ENCODE results near the gene CHSY1. TPM values are rescaled to one million over a fixed set of nuclear protein-coding genes. Genes with fewer than 3 reads are reported as not detected.

Gene CHSY1
- polyA plus RNA-seq, 1 donor from 2014 or later = 16.1 TPM

GRCh38 chr15:101246824-101247745 is 4.8 kb downstream of the CHSY1 start:
- peaks cover 3% of the 10 kb centered on the region for H3F3A ChIP-seq (ENCODE audit: insufficient read depth, low read length, poor library complexity, severe bottlenecking)
- no peak overlapping the region for H3K4me3 ChIP-seq (ENCODE audit: low read length)
- no peak for TF ChIP-seq RAD21 (conservative IDR thresholded peaks at IDR 0.05)
- no peak for TF ChIP-seq SMC3 (conservative IDR thresholded peaks at IDR 0.05; ENCODE audit: poor library complexity)
- TF ChIP-seq, protein P1, sequence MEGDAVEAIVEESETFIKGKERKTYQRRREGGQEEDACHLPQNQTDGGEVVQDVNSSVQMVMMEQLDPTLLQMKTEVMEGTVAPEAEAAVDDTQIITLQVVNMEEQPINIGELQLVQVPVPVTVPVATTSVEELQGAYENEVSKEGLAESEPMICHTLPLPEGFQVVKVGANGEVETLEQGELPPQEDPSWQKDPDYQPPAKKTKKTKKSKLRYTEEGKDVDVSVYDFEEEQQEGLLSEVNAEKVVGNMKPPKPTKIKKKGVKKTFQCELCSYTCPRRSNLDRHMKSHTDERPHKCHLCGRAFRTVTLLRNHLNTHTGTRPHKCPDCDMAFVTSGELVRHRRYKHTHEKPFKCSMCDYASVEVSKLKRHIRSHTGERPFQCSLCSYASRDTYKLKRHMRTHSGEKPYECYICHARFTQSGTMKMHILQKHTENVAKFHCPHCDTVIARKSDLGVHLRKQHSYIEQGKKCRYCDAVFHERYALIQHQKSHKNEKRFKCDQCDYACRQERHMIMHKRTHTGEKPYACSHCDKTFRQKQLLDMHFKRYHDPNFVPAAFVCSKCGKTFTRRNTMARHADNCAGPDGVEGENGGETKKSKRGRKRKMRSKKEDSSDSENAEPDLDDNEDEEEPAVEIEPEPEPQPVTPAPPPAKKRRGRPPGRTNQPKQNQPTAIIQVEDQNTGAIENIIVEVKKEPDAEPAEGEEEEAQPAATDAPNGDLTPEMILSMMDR (IDR thresholded peaks at IDR 0.05; ENCODE audit: poor library complexity, severe bottlenecking) = no peak
- TF ChIP-seq, protein P2, sequence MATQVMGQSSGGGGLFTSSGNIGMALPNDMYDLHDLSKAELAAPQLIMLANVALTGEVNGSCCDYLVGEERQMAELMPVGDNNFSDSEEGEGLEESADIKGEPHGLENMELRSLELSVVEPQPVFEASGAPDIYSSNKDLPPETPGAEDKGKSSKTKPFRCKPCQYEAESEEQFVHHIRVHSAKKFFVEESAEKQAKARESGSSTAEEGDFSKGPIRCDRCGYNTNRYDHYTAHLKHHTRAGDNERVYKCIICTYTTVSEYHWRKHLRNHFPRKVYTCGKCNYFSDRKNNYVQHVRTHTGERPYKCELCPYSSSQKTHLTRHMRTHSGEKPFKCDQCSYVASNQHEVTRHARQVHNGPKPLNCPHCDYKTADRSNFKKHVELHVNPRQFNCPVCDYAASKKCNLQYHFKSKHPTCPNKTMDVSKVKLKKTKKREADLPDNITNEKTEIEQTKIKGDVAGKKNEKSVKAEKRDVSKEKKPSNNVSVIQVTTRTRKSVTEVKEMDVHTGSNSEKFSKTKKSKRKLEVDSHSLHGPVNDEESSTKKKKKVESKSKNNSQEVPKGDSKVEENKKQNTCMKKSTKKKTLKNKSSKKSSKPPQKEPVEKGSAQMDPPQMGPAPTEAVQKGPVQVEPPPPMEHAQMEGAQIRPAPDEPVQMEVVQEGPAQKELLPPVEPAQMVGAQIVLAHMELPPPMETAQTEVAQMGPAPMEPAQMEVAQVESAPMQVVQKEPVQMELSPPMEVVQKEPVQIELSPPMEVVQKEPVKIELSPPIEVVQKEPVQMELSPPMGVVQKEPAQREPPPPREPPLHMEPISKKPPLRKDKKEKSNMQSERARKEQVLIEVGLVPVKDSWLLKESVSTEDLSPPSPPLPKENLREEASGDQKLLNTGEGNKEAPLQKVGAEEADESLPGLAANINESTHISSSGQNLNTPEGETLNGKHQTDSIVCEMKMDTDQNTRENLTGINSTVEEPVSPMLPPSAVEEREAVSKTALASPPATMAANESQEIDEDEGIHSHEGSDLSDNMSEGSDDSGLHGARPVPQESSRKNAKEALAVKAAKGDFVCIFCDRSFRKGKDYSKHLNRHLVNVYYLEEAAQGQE (IDR thresholded peaks at IDR 0.05; ENCODE audit: borderline replicate concordance) = no peak
- no peak for TF ChIP-seq EZH2 (IDR thresholded peaks at IDR 0.05; ENCODE audit: borderline replicate concordance, insufficient read depth, low read length, poor library complexity, severe bottlenecking)
- no peak for TF ChIP-seq MXI1 (conservative IDR thresholded peaks at IDR 0.05; ENCODE audit: poor library complexity, severe bottlenecking)
- no peak for TF ChIP-seq POLR2AphosphoS5 (IDR thresholded peaks at IDR 0.05)
- TF ChIP-seq EP300 (conservative IDR thresholded peaks at IDR 0.05; ENCODE audit: poor library complexity, severe bottlenecking) = no peak
- no peak for TF ChIP-seq TAF1 (IDR thresholded peaks at IDR 0.05; ENCODE audit: low read depth)
- H2AFZ ChIP-seq (ENCODE audit: low read depth, low read length) = no peak overlapping the region
- no peaks in the 10 kb centered on the region for H3K36me3 ChIP-seq (ENCODE audit: insufficient read depth, low read length)
- H3K4me2 ChIP-seq (ENCODE audit: low read length) = no peak overlapping the region
- no peaks in the 10 kb centered on the region for H3K27me3 ChIP-seq (ENCODE audit: insufficient read depth, low read depth, low read length)
- no peak overlapping the region for H3K9ac ChIP-seq (ENCODE audit: low read length)
- H3K27ac ChIP-seq (ENCODE audit: low read length) = no peak overlapping the region
- H3K9me2 ChIP-seq (ENCODE audit: insufficient read depth, low read length) = no peaks in the 10 kb centered on the region
- H3K79me2 ChIP-seq (replicated peaks; ENCODE audit: insufficient read depth, low read length) = peaks cover 54% of the 10 kb centered on the region
- H4K20me1 ChIP-seq (ENCODE audit: insufficient read depth) = no peaks in the 10 kb centered on the region
- H3K9me3 ChIP-seq (ENCODE audit: low read length) = no peaks in the 10 kb centered on the region

DNA sequence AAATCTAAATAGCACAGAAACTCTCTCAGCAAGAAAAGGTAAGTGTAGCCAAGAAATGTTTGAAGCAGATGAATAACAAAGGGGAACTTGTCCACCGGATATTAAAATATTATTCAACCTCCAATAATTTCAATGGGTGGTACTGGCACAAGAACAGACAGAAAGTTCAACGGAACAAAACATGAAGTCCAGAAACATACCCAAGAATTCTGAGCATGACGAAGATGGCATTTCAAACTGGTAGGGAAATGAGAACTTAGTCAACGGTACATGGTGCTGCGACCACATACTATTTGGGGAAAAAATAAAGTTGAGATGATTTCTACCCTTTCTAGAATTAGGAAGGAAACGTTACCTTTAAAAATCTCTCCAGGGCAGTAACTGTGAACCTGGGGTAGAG is 5.5 kb downstream of the CHSY1 start:
- no peak overlapping the region for H3K9ac ChIP-seq (ENCODE audit: low read length)
- no peak overlapping the region for H3K27ac ChIP-seq (ENCODE audit: low read length)
- no peak overlapping the region for H3K4me2 ChIP-seq (ENCODE audit: low read length)
- no peak overlapping the region for H3K4me3 ChIP-seq (ENCODE audit: low read length)
- H3K79me2 ChIP-seq (replicated peaks; ENCODE audit: insufficient read depth, low read length) = peaks cover 61% of the 10 kb centered on the region
- no peaks in the 10 kb centered on the region for H3K9me2 ChIP-seq (ENCODE audit: insufficient read depth, low read length)
- no peaks in the 10 kb centered on the region for H4K20me1 ChIP-seq (ENCODE audit: insufficient read depth)
- TF ChIP-seq, protein P2 (IDR thresholded peaks at IDR 0.05; ENCODE audit: borderline replicate concordance) = no peak
- TF ChIP-seq RAD21 (conservative IDR thresholded peaks at IDR 0.05) = no peak
- no peak for TF ChIP-seq POLR2AphosphoS5 (IDR thresholded peaks at IDR 0.05)
- TF ChIP-seq EP300 (conservative IDR thresholded peaks at IDR 0.05; ENCODE audit: poor library complexity, severe bottlenecking) = no peak
- TF ChIP-seq TAF1 (IDR thresholded peaks at IDR 0.05; ENCODE audit: low read depth) = no peak
- no peak for TF ChIP-seq EZH2 (IDR thresholded peaks at IDR 0.05; ENCODE audit: borderline replicate concordance, insufficient read depth, low read length, poor library complexity, severe bottlenecking)
- TF ChIP-seq SMC3 (conservative IDR thresholded peaks at IDR 0.05; ENCODE audit: poor library complexity) = no peak
- TF ChIP-seq, protein P1 (IDR thresholded peaks at IDR 0.05; ENCODE audit: poor library complexity, severe bottlenecking) = no peak
- TF ChIP-seq MXI1 (conservative IDR thresholded peaks at IDR 0.05; ENCODE audit: poor library complexity, severe bottlenecking) = no peak
- H2AFZ ChIP-seq (ENCODE audit: low read depth, low read length) = no peak overlapping the region
- peaks cover 3% of the 10 kb centered on the region for H3F3A ChIP-seq (ENCODE audit: insufficient read depth, low read length, poor library complexity, severe bottlenecking)
- H3K36me3 ChIP-seq (ENCODE audit: insufficient read depth, low read length) = no peaks in the 10 kb centered on the region
- H3K27me3 ChIP-seq (ENCODE audit: insufficient read depth, low read depth, low read length) = no peaks in the 10 kb centered on the region
- no peaks in the 10 kb centered on the region for H3K9me3 ChIP-seq (ENCODE audit: low read length)

Measured in neural cell (in vitro differentiated cells).